ENCODE data around the gene MATN1. TPM values are rescaled to one million over a fixed set of nuclear protein-coding genes. Genes with fewer than 3 reads are reported as not detected.

Gene MATN1
- total RNA-seq, 1 donor from 2014 or later = 0.22 TPM

DNA sequence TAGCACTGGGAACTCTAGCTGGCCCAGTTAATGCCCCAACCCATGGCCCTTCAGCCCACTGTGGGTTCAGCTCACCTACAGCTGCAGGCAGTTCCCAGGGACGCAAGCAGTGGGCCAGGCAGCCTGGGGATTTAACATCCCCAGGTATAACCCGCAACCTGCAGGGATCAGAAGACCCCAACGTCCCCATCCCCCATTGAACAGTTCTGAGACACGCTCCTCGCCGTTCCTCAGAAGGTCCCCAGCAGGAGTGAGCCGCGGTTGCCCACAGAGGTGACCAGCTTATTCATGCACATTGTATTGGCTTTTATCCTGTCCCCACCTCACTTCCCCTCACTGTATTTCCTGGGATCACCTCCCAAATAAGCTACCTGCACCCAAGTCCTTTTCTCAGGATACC lies 5.0 kb upstream of the MATN1 start:
- H3K4me1 Mint-ChIP-seq (ENCODE audit: low read depth, unreplicated experiment) = peaks cover 26% of the 10 kb centered on the region
- H3K27me3 Mint-ChIP-seq (ENCODE audit: unreplicated experiment) = peaks cover 4% of the 10 kb centered on the region
- TF ChIP-seq, protein P1, sequence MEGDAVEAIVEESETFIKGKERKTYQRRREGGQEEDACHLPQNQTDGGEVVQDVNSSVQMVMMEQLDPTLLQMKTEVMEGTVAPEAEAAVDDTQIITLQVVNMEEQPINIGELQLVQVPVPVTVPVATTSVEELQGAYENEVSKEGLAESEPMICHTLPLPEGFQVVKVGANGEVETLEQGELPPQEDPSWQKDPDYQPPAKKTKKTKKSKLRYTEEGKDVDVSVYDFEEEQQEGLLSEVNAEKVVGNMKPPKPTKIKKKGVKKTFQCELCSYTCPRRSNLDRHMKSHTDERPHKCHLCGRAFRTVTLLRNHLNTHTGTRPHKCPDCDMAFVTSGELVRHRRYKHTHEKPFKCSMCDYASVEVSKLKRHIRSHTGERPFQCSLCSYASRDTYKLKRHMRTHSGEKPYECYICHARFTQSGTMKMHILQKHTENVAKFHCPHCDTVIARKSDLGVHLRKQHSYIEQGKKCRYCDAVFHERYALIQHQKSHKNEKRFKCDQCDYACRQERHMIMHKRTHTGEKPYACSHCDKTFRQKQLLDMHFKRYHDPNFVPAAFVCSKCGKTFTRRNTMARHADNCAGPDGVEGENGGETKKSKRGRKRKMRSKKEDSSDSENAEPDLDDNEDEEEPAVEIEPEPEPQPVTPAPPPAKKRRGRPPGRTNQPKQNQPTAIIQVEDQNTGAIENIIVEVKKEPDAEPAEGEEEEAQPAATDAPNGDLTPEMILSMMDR (IDR thresholded peaks at IDR 0.05; ENCODE audit: partially characterized antibody, unreplicated experiment) = no peak
- no peak overlapping the region for H3K27ac Mint-ChIP-seq (ENCODE audit: unreplicated experiment)
- H3K36me3 Mint-ChIP-seq (ENCODE audit: unreplicated experiment) = no peaks in the 10 kb centered on the region
- H3K9me3 Mint-ChIP-seq (ENCODE audit: unreplicated experiment) = no peaks in the 10 kb centered on the region
- no peak overlapping the region for H3K4me3 Mint-ChIP-seq (ENCODE audit: unreplicated experiment)
- DNase-seq = no peak

DNA sequence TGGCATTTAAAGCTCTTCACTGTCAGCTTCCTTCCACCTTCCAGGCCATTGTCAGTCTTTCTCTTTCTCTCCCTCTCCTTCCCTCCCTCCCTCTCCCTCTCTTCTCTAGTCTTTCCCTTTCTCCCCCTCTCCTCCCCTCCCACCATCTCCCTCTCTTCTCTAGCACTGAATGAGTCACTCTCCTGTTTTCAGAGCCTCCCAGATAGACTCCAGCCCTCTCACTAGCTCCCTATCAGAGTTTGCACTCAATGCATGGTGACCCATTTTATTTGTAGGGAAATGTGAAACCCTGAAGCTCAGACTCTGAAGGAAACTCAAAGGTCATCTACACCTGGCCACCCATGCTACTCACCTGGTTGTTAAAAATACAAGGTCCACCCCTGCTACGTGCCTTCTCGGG lies 4.4 kb upstream of the MATN1 start:
- DNase-seq = no peak
- H3K27ac Mint-ChIP-seq (ENCODE audit: unreplicated experiment) = no peak overlapping the region
- peaks cover 26% of the 10 kb centered on the region for H3K4me1 Mint-ChIP-seq (ENCODE audit: low read depth, unreplicated experiment)
- TF ChIP-seq, protein P1 (IDR thresholded peaks at IDR 0.05; ENCODE audit: partially characterized antibody, unreplicated experiment) = no peak
- H3K9me3 Mint-ChIP-seq (ENCODE audit: unreplicated experiment) = no peaks in the 10 kb centered on the region
- H3K4me3 Mint-ChIP-seq (ENCODE audit: unreplicated experiment) = no peak overlapping the region
- peaks cover 4% of the 10 kb centered on the region for H3K27me3 Mint-ChIP-seq (ENCODE audit: unreplicated experiment)
- H3K36me3 Mint-ChIP-seq (ENCODE audit: unreplicated experiment) = no peaks in the 10 kb centered on the region

DNA sequence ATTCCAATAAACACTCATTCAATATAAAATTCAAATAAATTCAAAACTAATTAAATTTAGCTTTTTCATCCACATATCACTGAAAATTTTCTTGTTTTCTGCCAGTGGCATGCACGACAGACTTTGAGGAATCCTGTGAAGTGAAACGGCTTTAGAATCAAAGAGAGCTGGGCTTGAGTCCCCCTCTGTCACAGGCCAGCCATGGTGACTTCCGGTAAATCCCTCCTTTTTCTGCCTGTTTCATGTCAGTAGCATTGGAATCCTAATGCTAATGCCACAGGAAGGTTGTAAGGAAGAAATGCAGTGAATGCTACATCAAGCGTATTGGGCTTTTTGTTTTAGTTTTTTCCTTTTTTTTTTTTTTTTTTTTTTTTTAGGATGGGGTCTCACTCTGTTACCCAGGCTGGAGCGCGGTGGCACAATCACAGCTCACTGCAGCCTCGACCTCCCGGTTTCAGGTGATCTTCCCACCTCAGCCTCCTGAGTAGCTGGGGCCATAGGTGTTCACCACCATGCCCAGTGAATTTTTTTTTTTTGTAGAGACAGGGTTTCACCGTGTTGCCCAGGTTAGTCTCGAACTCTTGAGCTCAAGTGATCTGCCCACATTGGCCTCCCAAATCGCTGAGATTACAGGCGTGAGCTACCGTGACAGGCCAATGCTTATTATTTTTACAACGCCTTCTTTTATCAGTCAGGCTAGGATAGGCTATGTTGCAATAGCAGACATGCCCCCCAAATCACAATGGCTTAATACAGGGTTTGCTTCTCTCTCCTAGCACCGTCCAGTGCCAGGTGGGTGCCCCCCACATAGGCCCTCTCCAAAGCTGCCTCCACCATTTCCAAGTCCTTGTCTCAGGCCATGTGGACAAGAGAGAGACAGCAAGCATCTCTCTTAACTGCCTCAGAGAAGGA lies 3.6 kb upstream of the MATN1 start:
- no peaks in the 10 kb centered on the region for H3K36me3 Mint-ChIP-seq (ENCODE audit: unreplicated experiment)
- no peak overlapping the region for H3K4me3 Mint-ChIP-seq (ENCODE audit: unreplicated experiment)
- no peaks in the 10 kb centered on the region for H3K9me3 Mint-ChIP-seq (ENCODE audit: unreplicated experiment)
- TF ChIP-seq, protein P1 (IDR thresholded peaks at IDR 0.05; ENCODE audit: partially characterized antibody, unreplicated experiment) = no peak
- H3K4me1 Mint-ChIP-seq (ENCODE audit: low read depth, unreplicated experiment) = peaks cover 22% of the 10 kb centered on the region
- H3K27ac Mint-ChIP-seq (ENCODE audit: unreplicated experiment) = no peak overlapping the region
- H3K27me3 Mint-ChIP-seq (ENCODE audit: unreplicated experiment) = peaks cover 6% of the 10 kb centered on the region
- DNase-seq = no peak

DNA sequence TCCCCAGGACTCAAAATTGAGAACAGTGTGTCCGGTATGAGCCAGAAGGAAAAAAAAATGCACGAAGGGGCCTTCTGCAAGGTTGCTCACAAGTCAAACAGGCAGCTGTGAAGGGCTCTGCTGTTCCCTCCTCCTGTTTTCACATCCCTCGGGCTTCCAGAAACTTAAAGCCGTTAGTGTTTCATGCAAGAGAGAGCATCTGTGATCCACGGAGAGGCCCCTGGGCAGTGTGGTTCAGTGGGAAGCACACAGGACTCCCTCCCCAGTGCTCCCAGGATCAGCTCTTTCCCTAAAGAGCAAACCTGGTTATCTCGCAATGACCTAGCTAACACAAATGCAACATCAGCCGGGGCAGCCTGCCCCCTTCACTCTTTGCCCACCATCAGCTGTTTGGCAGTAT lies 2.9 kb upstream of the MATN1 start:
- H3K4me1 Mint-ChIP-seq (ENCODE audit: low read depth, unreplicated experiment) = peaks cover 22% of the 10 kb centered on the region
- H3K27me3 Mint-ChIP-seq (ENCODE audit: unreplicated experiment) = peaks cover 4% of the 10 kb centered on the region
- no peaks in the 10 kb centered on the region for H3K36me3 Mint-ChIP-seq (ENCODE audit: unreplicated experiment)
- H3K27ac Mint-ChIP-seq (ENCODE audit: unreplicated experiment) = no peak overlapping the region
- no peaks in the 10 kb centered on the region for H3K9me3 Mint-ChIP-seq (ENCODE audit: unreplicated experiment)
- no peak overlapping the region for H3K4me3 Mint-ChIP-seq (ENCODE audit: unreplicated experiment)
- TF ChIP-seq, protein P1 (IDR thresholded peaks at IDR 0.05; ENCODE audit: partially characterized antibody, unreplicated experiment) = no peak
- no peak for DNase-seq

DNA sequence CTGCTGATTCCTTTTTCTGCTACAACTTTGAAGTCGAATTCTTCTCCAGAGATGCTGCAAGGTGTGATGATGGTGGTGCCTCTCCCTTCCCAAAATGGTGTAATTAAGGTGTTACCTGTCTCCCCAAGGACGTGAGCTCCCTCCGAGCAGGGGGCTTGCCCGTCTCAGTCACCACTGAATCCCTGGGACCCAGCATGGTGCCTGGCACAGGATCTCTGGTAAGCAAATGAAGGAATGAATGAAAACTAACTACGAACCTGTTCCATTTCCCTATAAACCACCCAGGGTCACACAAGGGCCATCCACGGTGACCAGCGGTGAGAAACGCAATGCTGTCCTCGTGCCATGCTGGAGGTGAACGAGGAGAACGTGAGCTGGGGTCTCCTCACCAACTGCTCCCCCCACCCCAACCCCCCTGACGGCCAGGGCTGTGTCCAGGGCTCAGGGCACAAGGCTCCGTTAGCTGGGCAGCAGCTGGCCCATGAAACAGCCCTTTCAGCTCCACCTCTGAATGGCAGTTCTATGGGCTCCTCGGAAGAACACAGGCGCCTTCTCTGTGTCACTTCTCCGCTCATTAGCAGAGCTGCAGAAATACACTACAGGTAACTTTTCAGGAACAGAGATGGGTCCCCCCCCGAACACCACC lies 2.2 kb upstream of the MATN1 start:
- TF ChIP-seq, protein P1 (IDR thresholded peaks at IDR 0.05; ENCODE audit: partially characterized antibody, unreplicated experiment) = no peak
- peaks cover 22% of the 10 kb centered on the region for H3K4me1 Mint-ChIP-seq (ENCODE audit: low read depth, unreplicated experiment)
- peaks cover 4% of the 10 kb centered on the region for H3K27me3 Mint-ChIP-seq (ENCODE audit: unreplicated experiment)
- H3K9me3 Mint-ChIP-seq (ENCODE audit: unreplicated experiment) = peaks cover 3% of the 10 kb centered on the region
- DNase-seq = no peak
- H3K4me3 Mint-ChIP-seq (ENCODE audit: unreplicated experiment) = no peak overlapping the region
- H3K36me3 Mint-ChIP-seq (ENCODE audit: unreplicated experiment) = no peaks in the 10 kb centered on the region
- H3K27ac Mint-ChIP-seq (ENCODE audit: unreplicated experiment) = no peak overlapping the region

Measured in glutamatergic neuron (in vitro differentiated cells).